GM12878 (cell line): ENCODE data around the gene MNT. TPM values are rescaled to one million over a fixed set of nuclear protein-coding genes. Genes with fewer than 3 reads are reported as not detected.

ENCODE experiments used
- ATAC-seq: fragments of 200-7000 bp; cut with Tn5 transposase; 3 replicates; pipeline ENCODE4 v1.9.1; 2020; ENCODE audit warnings: mild to moderate bottlenecking, moderate library complexity
- BruUV-seq: library from RNA; stranded (reverse); fragments of 400-500 nt; replicated peaks from 2 replicates; lab custom pipeline; 2021; lab: Mats Ljungman, UMichigan
- CTCF ChIA-PET: fragments of 300-600 bp; sonication (Branson Sonifier 250); formaldehyde crosslinking; extraction: SDS; loops from one replicate; lab custom pipeline; 2021; ENCODE audit warnings: inconsistent platforms; lab: Yijun Ruan, JAX
- POLR2A ChIA-PET: fragments of 350-600 bp; formaldehyde crosslinking; extraction: SDS; loops from one replicate; lab custom pipeline; 2021; ENCODE audit warnings: inconsistent platforms; lab: Charles Lee
- RAD21 ChIA-PET: fragments of 300-600 bp; sonication (Branson Sonifier 250); formaldehyde crosslinking; loops from one replicate; lab custom pipeline; 2023; ENCODE audit warnings: antibody characterized with exemption; ENCODE audit not compliant: unreplicated experiment; lab: Charles Lee
- SMC1A ChIA-PET: fragments of 300-600 bp; sonication (Branson Sonifier 250); formaldehyde crosslinking; loops from one replicate; lab custom pipeline; 2023; ENCODE audit not compliant: unreplicated experiment, uncharacterized antibody; lab: Charles Lee
- DNase-seq: peaks from one replicate; pipeline ENCODE4 v3.0.0-alpha.2; 2011; ENCODE audit warnings: low read depth, low spot score
- FAIRE-seq: peaks from 3 replicates; lab custom pipeline; 2011; peaks lifted over from hg19 to GRCh38; lab: Jason Lieb, UNC
- H2AFZ ChIP-seq: 2 replicates; pipeline ENCODE4 v1.6.0; 2011; ENCODE audit warnings: low read depth, low read length, control low read depth; ENCODE audit not compliant: control insufficient read depth
- H3K27ac ChIP-seq: 2 replicates; pipeline ENCODE4 v1.5.1; 2011; ENCODE audit warnings: control low read depth; ENCODE audit not compliant: control insufficient read depth, insufficient read depth
- H3K27me3 ChIP-seq, 2 experiments: replicated peaks in 1 of 2; 2 replicates each; pipeline versions ENCODE4 v1.6.0 to v1.6.1; 2011; ENCODE audit warnings: low read length in 1 of 2; ENCODE audit not compliant: control insufficient read depth in 2 of 2, insufficient read depth in 2 of 2
- H3K36me3 ChIP-seq, 2 experiments: 2 replicates each; pipeline ENCODE4 v1.5.1; 2011; ENCODE audit warnings: low read length in 1 of 2; ENCODE audit not compliant: control insufficient read depth in 2 of 2, insufficient read depth in 2 of 2
- H3K4me1 ChIP-seq: 2 replicates; pipeline ENCODE4 v1.6.1; 2011; ENCODE audit warnings: mild to moderate bottlenecking, low read length, moderate library complexity, mixed read lengths; ENCODE audit not compliant: control insufficient read depth, insufficient read depth
- H3K4me2 ChIP-seq: 2 replicates; pipeline ENCODE4 v1.6.0; 2011; ENCODE audit warnings: control low read depth; ENCODE audit not compliant: control insufficient read depth, insufficient read depth
- H3K4me3 ChIP-seq: fragments of 200-600 bp; sonication (generic); 2 replicates; pipeline ENCODE4 v1.5.1; 2016
- H3K79me2 ChIP-seq: 2 replicates; pipeline ENCODE4 v1.6.0; 2011; ENCODE audit warnings: low read length; ENCODE audit not compliant: control insufficient read depth, insufficient read depth
- H3K9ac ChIP-seq: 2 replicates; pipeline ENCODE4 v1.8.0; 2011; ENCODE audit warnings: low read length, control low read depth, mixed read lengths; ENCODE audit not compliant: control insufficient read depth, insufficient read depth
- H3K9me3 ChIP-seq: replicated peaks from 3 replicates; pipeline ENCODE4 v1.5.1; 2011; ENCODE audit warnings: mild to moderate bottlenecking, low read length; ENCODE audit not compliant: control insufficient read depth, insufficient read depth
- H4K20me1 ChIP-seq: 2 replicates; pipeline ENCODE4 v1.6.0; 2011; ENCODE audit not compliant: control insufficient read depth, insufficient read depth
- CEBPB ChIP-seq, 2 experiments: fragments of 150-350 bp in 1 of 2; IDR thresholded peaks; 2 replicates each; pipeline ENCODE4 v1.6.1; 2012 to 2014; ENCODE audit warnings: low read depth in 2 of 2, low read length in 2 of 2, borderline replicate concordance in 1 of 2, inconsistent platforms in 1 of 2
- IKZF1 ChIP-seq: fragments of 450-650 bp; conservative IDR thresholded peaks from 2 replicates; pipeline ENCODE4 v1.6.1; 2017; ENCODE audit warnings: antibody characterized with exemption, mild to moderate bottlenecking
- IRF4 ChIP-seq: IDR thresholded peaks from 2 replicates; pipeline ENCODE4 v1.6.1; 2011; ENCODE audit warnings: low read depth, low read length
- MXI1 ChIP-seq: fragments of 150-350 bp; IDR thresholded peaks from 2 replicates; pipeline ENCODE4 v1.6.1; 2011; ENCODE audit warnings: low read depth, mild to moderate bottlenecking, inconsistent platforms, low read length, improper control_type of control experiment
- NR2C1 ChIP-seq: fragments of 450-650 bp; IDR thresholded peaks from 2 replicates; pipeline ENCODE4 v1.6.1; 2017; ENCODE audit warnings: antibody characterized with exemption, mild to moderate bottlenecking, moderate library complexity
- RB1 ChIP-seq: fragments of 450-650 bp; formaldehyde crosslinking; IDR thresholded peaks from 2 replicates; pipeline ENCODE4 v1.6.1; 2017; ENCODE audit warnings: mild to moderate bottlenecking, borderline replicate concordance
- SKIL ChIP-seq: fragments of 450-650 bp; IDR thresholded peaks from 2 replicates; pipeline ENCODE4 v1.6.1; 2017; ENCODE audit warnings: mild to moderate bottlenecking, low read depth, inconsistent platforms; ENCODE audit not compliant: poor library complexity, severe bottlenecking
- TCF3 ChIP-seq: IDR thresholded peaks from 2 replicates; pipeline ENCODE4 v1.6.1; 2012; ENCODE audit warnings: low read depth, mild to moderate bottlenecking, low read length, borderline replicate concordance; ENCODE audit not compliant: insufficient read depth
- WRNIP1 ChIP-seq: IDR thresholded peaks from 2 replicates; pipeline ENCODE4 v1.6.1; 2011; ENCODE audit warnings: low read depth, low read length, improper control_type of control experiment, borderline replicate concordance
- ZZZ3 ChIP-seq: IDR thresholded peaks from 2 replicates; pipeline ENCODE4 v1.6.1; 2011; ENCODE audit warnings: low read depth; ENCODE audit not compliant: control insufficient read depth, insufficient read length
- WGBS: methylation state at CpG from one replicate; pipeline ENCODE4 v1.1.6; 2016; ENCODE audit warnings: low lambda C conversion rate; ENCODE audit not compliant: insufficient replicate concordance, insufficient coverage; ENCODE audit errors: missing lambda C conversion rate; 5-methylcytosine and 5-hydroxymethylcytosine counted together
- in situ Hi-C: fragments of 300-500 bp; cut with MboI; formaldehyde crosslinking; loops from 9 replicates; pipeline ENCODE4 v1.14.3; 2018; ENCODE audit warnings: mixed read lengths
- intact Hi-C: fragments of 100-400 bp; cut with micrococcal nuclease; formaldehyde crosslinking; loops from one replicate; pipeline ENCODE4 v1.14.2; 2022; ENCODE audit not compliant: unreplicated experiment
- polyA plus RNA-seq, 11 experiments: library from polyadenylated mRNA; depleted of rRNA in 4 of 11; unstranded in 6 of 11; stranded (reverse) in 5 of 11; fragments of >200 nt; fragmentation: Nextera tagmentation in 4 of 11; fragmentation: Illumina TruSeq in 1 of 11; extraction: Ambion mirVana in 4 of 11; extraction: Trizol in 1 of 11; gene quantifications; 1 replicate in 1 of 11; 2 replicates in 10 of 11; pipeline versions ENCODE4 v1.2.1 to v1.2.3, GENCODE V29; 2011 to 2016; ENCODE audit warnings: inconsistent platforms in 2 of 11, missing spikeins in 2 of 11, low read depth in 1 of 11
- total RNA-seq, 4 experiments: library from RNA; depleted of rRNA in 3 of 4; stranded (reverse); fragments of >200 nt in 3 of 4; fragmentation: Illumina TruSeq in 1 of 4; extraction: Trizol in 1 of 4; gene quantifications; 2 replicates each; pipeline versions ENCODE4 v1.2.1 to v1.2.3, GENCODE V29; 2013 to 2021

MNT gene
- total and polyA plus RNA-seq, 10 of the 15 experiments (the other 5 are each of a cell fraction or from before 2014, with no cell fraction given): 0.31 to 15.9 (median 3.8) TPM

DNA sequence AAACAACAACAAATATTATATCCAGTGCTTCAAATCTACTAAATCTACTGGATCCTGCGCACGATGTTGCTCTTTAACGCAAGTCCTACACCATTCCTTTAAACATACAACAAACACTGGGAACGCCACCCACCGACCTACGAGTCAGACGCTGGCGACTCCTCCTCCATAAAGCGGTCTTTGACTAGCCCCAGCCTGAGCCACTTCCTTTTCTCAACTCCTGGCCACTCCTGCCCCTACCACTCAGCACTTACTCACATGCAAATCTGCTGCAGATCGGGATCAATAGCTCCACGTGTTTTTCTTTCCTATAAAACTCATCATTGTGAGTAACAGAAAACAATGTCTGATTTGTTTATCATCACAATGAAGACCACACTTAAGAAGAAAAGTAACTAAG is 32.8 kb upstream of the MNT start:
- Histone ChIP-seq H3K4me1 (no peaks in the 10 kb centered on the region), H3K27ac (no peak overlapping the region), H4K20me1 (no peaks in the 10 kb centered on the region), H2AFZ (no peak overlapping the region), H3K4me3 (no peak overlapping the region), H3K9me3 (no peaks in the 10 kb centered on the region), H3K9ac (no peak overlapping the region), H3K27me3 (no peaks in the 10 kb centered on the region), H3K36me3 (peaks cover 11 to 18% of the 10 kb centered on the region in 2 experiments; a peak in 3 of 4 replicates), H3K79me2 (no peaks in the 10 kb centered on the region), H3K4me2 (no peak overlapping the region)
- ATAC-seq: no peak
- POLR2A ChIA-PET: interaction anchor here (0.6 to 0.7 kb wide), 2 partner anchors 126 to 703 kb away, joined by 3 read pairs; no protein-coding TSS in a partner anchor
- in situ Hi-C loops (no loop called here), intact Hi-C loops (no loop called here)
- no peak for FAIRE-seq
- SMC1A ChIA-PET: no interaction called here
- TF ChIP-seq SKIL (no peak), MXI1 (no peak), IRF4 (no peak), RB1 (no peak), TCF3 (no peak), NR2C1 (no peak), WRNIP1 (no peak), CEBPB (IDR thresholded peaks at IDR 0.05; ENCODE audit: borderline replicate concordance in 1 of 2, low read depth in 2 of 2, low read length in 2 of 2) (no peak), IKZF1 (no peak), ZZZ3 (no peak)
- RAD21 ChIA-PET: no interaction called here
- WGBS: 96% methylated on average over 11 of the region's 11 CpGs
- no peak for DNase-seq
- no TSS peak for BruUV-seq
- CTCF ChIA-PET: interaction anchor here (3.6 to 4.2 kb wide), 2 partner anchors 17 to 52 kb away, joined by 17 to 23 read pairs; no protein-coding TSS in a partner anchor
